SK-N-MC (cell line): ENCODE measurements around the gene KRTAP6-1.

Experiments used
- EZH2 ChIP-seq: fragments of 200-600 bp; sonication (generic); IDR thresholded peaks from one replicate; pipeline ENCODE4 v1.6.1; 2017; ENCODE audit warnings: antibody characterized with exemption
- FOXP2 ChIP-seq: optimal IDR thresholded peaks from 2 replicates; pipeline ENCODE3; 2011; ENCODE audit warnings: mild to moderate bottlenecking, moderate library complexity; ENCODE audit not compliant: insufficient read depth; ENCODE audit errors: extremely low read length, control extremely low read depth
- POLR2AphosphoS5 ChIP-seq: IDR thresholded peaks from 2 replicates; pipeline ENCODE4 v1.6.1; 2012; ENCODE audit warnings: mild to moderate bottlenecking, low read depth, low read length, borderline replicate concordance

DNA sequence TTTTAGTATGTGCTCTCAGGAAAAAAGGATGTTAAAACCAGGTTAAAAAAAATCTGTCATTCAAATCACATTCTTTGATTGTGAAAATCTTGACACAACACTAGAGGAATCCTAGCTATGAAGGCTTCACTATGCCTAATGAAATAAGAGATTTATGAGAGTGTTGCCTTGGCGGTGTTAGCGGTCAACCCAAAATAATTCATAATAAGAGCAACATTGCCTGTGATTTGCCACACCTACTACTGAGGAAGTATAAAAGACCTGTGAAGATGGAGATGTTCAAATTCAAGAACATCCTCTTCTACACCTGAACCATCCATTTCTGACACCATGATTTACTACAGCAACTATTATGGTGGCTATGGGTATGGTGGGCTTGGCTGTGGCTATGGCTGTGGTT lies 2.4 kb upstream of the KRTAP6-1 start, which contains the start of gene KRTAP20-1:
- no peak for TF ChIP-seq POLR2AphosphoS5
- no peak for TF ChIP-seq EZH2
- no peak for TF ChIP-seq FOXP2
